ENCODE results near the gene DYNLRB2.

- no peak for TF ChIP-seq ZNF644 (CRISPR knock-in tag; IDR thresholded peaks at IDR 0.05; ENCODE audit: low read depth)
- TF ChIP-seq POLR2AphosphoS2 (IDR thresholded peaks at IDR 0.05; ENCODE audit: low read depth, low read length), result no peak
- TF ChIP-seq PRMT3 (CRISPR knock-in tag; IDR thresholded peaks at IDR 0.05; ENCODE audit: borderline replicate concordance, low read depth), result no peak
Measured at GRCh38 chr16:80569440-80570105, 28.8 kb downstream of the DYNLRB2 start.

All from HepG2 (cell line).